ENCODE measurements around the gene FYCO1.

DNA sequence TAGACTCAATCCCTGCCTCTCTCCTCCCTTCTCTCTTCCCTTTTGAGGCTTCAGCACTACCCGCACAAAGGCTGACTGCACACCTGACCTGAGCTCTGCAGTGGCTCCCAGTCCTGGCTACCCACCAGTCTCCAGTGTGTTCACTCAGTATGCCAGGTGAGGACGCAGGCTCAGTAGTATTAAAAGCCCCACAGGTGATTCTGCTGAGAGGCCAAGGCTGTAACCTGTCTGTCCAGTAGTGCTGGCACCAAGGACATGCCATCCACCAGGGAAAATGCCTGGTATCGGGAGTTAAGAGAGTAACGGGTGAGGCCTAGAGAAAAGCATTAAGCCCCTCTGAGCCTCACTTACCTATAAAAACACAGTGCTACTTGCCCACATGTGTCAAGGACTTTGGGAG, 20.9 kb downstream of the FYCO1 start:
- TF ChIP-seq GATA2 (IDR thresholded peaks at IDR 0.05; ENCODE audit: low read depth, low read length): no peak
- no peak for TF ChIP-seq GATA3 (IDR thresholded peaks at IDR 0.05; ENCODE audit: low read depth, low read length)
